Epithelial cell of esophagus (primary cell): ENCODE data around the gene LACTBL1.
"Not testable (repeated sequence)": the region's sequence is repeated elsewhere in the genome, so short reads cannot be mapped to it uniquely, and the experiment has no call there.

ENCODE experiments used
- DNase-seq: peaks from one replicate; pipeline ENCODE4 v3.0.0; 2010; ENCODE audit warnings: low read depth
- H3K4me3 ChIP-seq: 2 replicates; pipeline ENCODE4 v1.5.1; 2011; ENCODE audit warnings: mild to moderate bottlenecking, low read length, control low read depth
- CTCF ChIP-seq: IDR thresholded peaks from 2 replicates; pipeline ENCODE4 v1.5.1; 2011; ENCODE audit warnings: low read depth, mild to moderate bottlenecking, low read length, control low read depth, inconsistent platforms; ENCODE audit not compliant: insufficient read depth; ENCODE audit errors: missing control alignments

Gene LACTBL1

GRCh38 chr1:22952694-22953056 is 20.0 kb downstream of the LACTBL1 start:
- H3K4me3 ChIP-seq, result no peak overlapping the region
- no peak for TF ChIP-seq CTCF
- DNase-seq, result no peak

- no peak for DNase-seq
- TF ChIP-seq CTCF, result no peak
- no peak overlapping the region for H3K4me3 ChIP-seq
Observed at GRCh38 chr1:22951796-22952195, 20.9 kb downstream of the LACTBL1 start.

- no peak overlapping the region for H3K4me3 ChIP-seq
- DNase-seq, result no peak
- TF ChIP-seq CTCF, result no peak
Observed at GRCh38 chr1:22949822-22950331, 22.8 kb downstream of the LACTBL1 start.

GRCh38 chr1:22945171-22945570 is 27.5 kb downstream of the LACTBL1 start:
- not testable (repeated sequence) for H3K4me3 ChIP-seq, DNase-seq

- TF ChIP-seq CTCF, result no peak
- H3K4me3 ChIP-seq, result no peak overlapping the region
- DNase-seq, result no peak
Observed at GRCh38 chr1:22944346-22945055, 28.2 kb downstream of the LACTBL1 start.

- no peak for TF ChIP-seq CTCF
Observed at GRCh38 chr1:22941257-22941656, 31.4 kb downstream of the LACTBL1 start.

GRCh38 chr1:22936681-22937080 is 36.0 kb downstream of the LACTBL1 start:
- DNase-seq, result no peak
- no peak overlapping the region for H3K4me3 ChIP-seq
- TF ChIP-seq CTCF, result no peak

More at GRCh38 chr1:22941257-22941656, 31.4 kb downstream of the LACTBL1 start:
- H3K4me3 ChIP-seq, result no peak overlapping the region
- no peak for DNase-seq
